Stomach (tissue), 9 donors: ENCODE measurements around the gene ATP2B2. TPM values are rescaled to one million over a fixed set of nuclear protein-coding genes. Genes with fewer than 3 reads are reported as not detected.

Experiments
- DNase-seq, 2 donors: peaks; one replicate each; pipeline versions ENCODE4 v3.0.0 to v3.0.0-alpha.2; 2013 to 2019
- H3K27ac ChIP-seq, 5 donors: fragments of 200-600 bp in 4 of 5; sonication (generic) in 4 of 5; one replicate each; pipeline ENCODE4 v1.5.1; 2013 to 2019; ENCODE audit warnings: mild to moderate bottlenecking in 1 of 5, moderate library complexity in 1 of 5
- H3K27me3 ChIP-seq, 3 donors: fragments of 200-600 bp; sonication (generic); one replicate each; pipeline ENCODE4 v1.5.1; 2017 to 2019; ENCODE audit warnings: mixed run types in 1 of 3
- H3K36me3 ChIP-seq, 4 donors: fragments of 200-600 bp; sonication (generic); 1 replicate in 3 of 4; 2 replicates in 1 of 4; pipeline ENCODE4 v1.5.1; 2016 to 2019
- H3K4me1 ChIP-seq, 4 donors: fragments of 200-600 bp; sonication (generic); one replicate each; pipeline ENCODE4 v1.5.1; 2016 to 2019
- H3K4me3 ChIP-seq, 4 donors: fragments of 200-600 bp; sonication (generic) in 3 of 4; one replicate each; pipeline ENCODE4 v1.5.1; 2016 to 2019; ENCODE audit warnings: mild to moderate bottlenecking in 1 of 4
- H3K9me3 ChIP-seq, 4 donors: fragments of 200-600 bp; sonication (generic); one replicate each; pipeline ENCODE4 v1.5.1; 2016 to 2019
- CTCF ChIP-seq, 7 experiments: fragments of 450-650 bp in 4 of 7; fragments of 200-600 bp in 3 of 7; sonication (generic) in 3 of 7; IDR thresholded peaks; one replicate each; pipeline ENCODE4 v1.5.1; 2016 to 2019; ENCODE audit warnings: antibody characterized with exemption in 7 of 7, control low read depth in 2 of 7, mild to moderate bottlenecking in 1 of 7
- EP300 ChIP-seq: sonication (generic); formaldehyde crosslinking; IDR thresholded peaks from one replicate; pipeline ENCODE4 v1.6.1; 2017; ENCODE audit warnings: antibody characterized with exemption
- POLR2A ChIP-seq, 4 donors: fragments of 450-650 bp; IDR thresholded peaks; one replicate each; pipeline ENCODE4 v1.6.1; 2016; ENCODE audit warnings: antibody characterized with exemption in 4 of 4, control low read depth in 2 of 4, mild to moderate bottlenecking in 1 of 4, moderate library complexity in 1 of 4
- POLR2AphosphoS5 ChIP-seq, 3 donors: sonication (generic); formaldehyde crosslinking; IDR thresholded peaks; one replicate each; pipeline ENCODE4 v1.6.1; 2016; ENCODE audit warnings: antibody characterized with exemption in 3 of 3
- WGBS, 5 donors: extraction: QIAGEN DNeasy Blood & Tissue Kit in 3 of 5; methylation state at CpG; one replicate each; pipeline versions ENCODE4 v1.1.5 to v1.1.7; 2013 to 2018; 5-methylcytosine and 5-hydroxymethylcytosine counted together
- intact Hi-C: fragments of 100-400 bp; cut with DNase I; formaldehyde crosslinking; loops from one replicate; pipeline ENCODE4 v1.15.1; 2023; ENCODE audit warnings: low total_unique reads
- polyA plus RNA-seq, 3 donors: library from polyadenylated mRNA; stranded (reverse); fragments of 200-250 nt; gene quantifications; one replicate each; pipeline ENCODE4 v1.2.3, GENCODE V29; 2013
- total RNA-seq, 5 donors: library from RNA; depleted of rRNA; stranded (reverse); fragments of >200 nt; gene quantifications; one replicate each; pipeline versions ENCODE4 v1.1.0 to v1.2.3, GENCODE V29; 2014 to 2016
- donor health status: healthy with polysubstance abuse.
- donor health status: Bipolar disorder and iron deficiency.
- donor health status: healthy.

The ATP2B2 gene
- total and polyA plus RNA-seq, 8 donors = 0.03 to 0.37 TPM; not detected in 6

- 54 to 71% (median 63%) methylated on average over 12 of the region's 12 CpGs for WGBS, 5 donors
- TF ChIP-seq CTCF (IDR thresholded peaks at IDR 0.05) = no peak
- Histone ChIP-seq H3K9me3 (no peaks in the 10 kb centered on the region), H3K27ac (no peak overlapping the region), H3K4me3 (no peak overlapping the region), H3K4me1 (no peaks in the 10 kb centered on the region), H3K27me3 (peaks cover 0 to 45% (median 7%) of the 10 kb centered on the region in 3 donors), H3K36me3 (no peaks in the 10 kb centered on the region)
- no peak for DNase-seq
- intact Hi-C loops = no loop called here
Measured at GRCh38 chr3:10334459-10334858, 170.9 kb downstream of the ATP2B2 start.

GRCh38 chr3:10334042-10334441 is 171.3 kb downstream of the ATP2B2 start:
- no peak overlapping the region for H3K4me3 ChIP-seq
- H3K27ac ChIP-seq = no peak overlapping the region
- no peaks in the 10 kb centered on the region for H3K36me3 ChIP-seq
- intact Hi-C loops = no loop called here
- 79 to 87% (median 83%) methylated on average over 11 of the region's 11 CpGs for WGBS, 5 donors
- peaks cover 0 to 49% (median 10%) of the 10 kb centered on the region in 3 donors for H3K27me3 ChIP-seq
- TF ChIP-seq CTCF (IDR thresholded peaks at IDR 0.05) = no peak
- TF ChIP-seq POLR2A (IDR thresholded peaks at IDR 0.05) = no peak
- no peak for TF ChIP-seq EP300
- TF ChIP-seq POLR2AphosphoS5 (IDR thresholded peaks at IDR 0.05) = no peak
- DNase-seq = no peak
- H3K9me3 ChIP-seq = no peaks in the 10 kb centered on the region
- H3K4me1 ChIP-seq = no peaks in the 10 kb centered on the region

GRCh38 chr3:10333349-10333650 is 172.1 kb downstream of the ATP2B2 start:
- intact Hi-C loops = no loop called here
- no peak for DNase-seq
- Histone ChIP-seq H3K27me3 (peaks cover 0 to 56% (median 17%) of the 10 kb centered on the region in 3 donors), H3K4me3 (no peak overlapping the region), H3K4me1 (no peaks in the 10 kb centered on the region), H3K9me3 (no peaks in the 10 kb centered on the region), H3K27ac (no peak overlapping the region), H3K36me3 (no peaks in the 10 kb centered on the region)
- TF ChIP-seq CTCF (IDR thresholded peaks at IDR 0.05) = no peak
- TF ChIP-seq POLR2AphosphoS5 (IDR thresholded peaks at IDR 0.05) = no peak
- no peak for TF ChIP-seq EP300
- no peak for TF ChIP-seq POLR2A (IDR thresholded peaks at IDR 0.05)
- 40 to 67% (median 58%) methylated on average over 2 of the region's 2 CpGs for WGBS, 5 donors

DNA sequence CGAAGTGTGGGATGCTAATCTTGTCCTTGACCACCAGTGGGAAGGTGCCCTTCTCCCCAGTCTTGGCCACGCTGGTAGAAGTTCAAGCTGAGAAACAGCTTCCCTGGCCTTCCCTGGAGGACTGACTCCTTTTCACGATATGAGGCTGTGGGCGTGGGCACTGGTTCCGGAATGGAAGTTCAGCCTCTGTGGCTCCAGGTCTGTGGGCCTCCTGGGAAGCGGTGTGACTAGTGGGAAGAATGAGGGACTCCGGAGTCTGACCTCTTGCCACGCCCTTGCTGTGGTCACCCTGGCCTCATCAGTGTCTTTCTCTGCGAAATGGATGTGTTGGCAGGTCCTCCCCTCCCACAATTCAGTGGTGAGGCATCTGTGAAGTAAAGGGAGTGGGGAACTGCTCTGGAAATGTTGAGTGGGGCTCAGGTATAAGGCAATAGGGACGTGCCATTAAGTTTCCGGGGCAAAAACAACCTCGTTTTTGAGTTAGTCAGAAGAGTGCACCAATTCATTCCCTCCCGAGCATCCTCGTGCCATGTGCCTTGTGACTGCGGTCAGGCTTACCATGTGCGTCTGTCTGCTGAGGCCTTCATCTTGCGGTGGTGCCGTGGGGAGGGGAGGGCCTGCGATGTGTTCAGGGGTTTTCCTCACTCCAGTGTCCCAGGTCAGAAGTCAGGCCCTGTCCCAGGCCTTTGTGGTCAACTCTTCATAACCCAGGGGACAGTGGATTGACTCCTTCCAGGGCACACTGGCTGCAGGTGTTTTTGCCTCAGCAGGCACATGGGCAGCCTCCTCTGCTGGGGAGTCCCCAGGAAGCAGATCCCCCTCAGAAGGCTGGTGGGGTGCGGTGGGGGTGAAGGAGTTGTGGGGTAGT is 172.7 kb downstream of the ATP2B2 start:
- no peak overlapping the region for H3K4me3 ChIP-seq
- DNase-seq = no peak
- no peaks in the 10 kb centered on the region for H3K9me3 ChIP-seq
- H3K27ac ChIP-seq = no peak overlapping the region
- no peaks in the 10 kb centered on the region for H3K36me3 ChIP-seq
- WGBS, 5 donors = 80 to 89% (median 87%) methylated on average over 20 of the region's 20 CpGs
- intact Hi-C loops = no loop called here
- no peaks in the 10 kb centered on the region for H3K4me1 ChIP-seq
- TF ChIP-seq CTCF (IDR thresholded peaks at IDR 0.05) (no peak), EP300 (no peak), POLR2A (IDR thresholded peaks at IDR 0.05) (no peak), POLR2AphosphoS5 (IDR thresholded peaks at IDR 0.05) (no peak)
- peaks cover 0 to 57% (median 19%) of the 10 kb centered on the region in 3 donors for H3K27me3 ChIP-seq
